Measurements from ENCODE around the gene CAMKMT. TPM values are rescaled to one million over a fixed set of nuclear protein-coding genes. Genes with fewer than 3 reads are reported as not detected.
A peak's percentile ranks its signal among the peaks of the same experiment; 100 is the strongest.

Gene CAMKMT
- total RNA-seq, 1 experiment from 2014 or later, result 2.7 TPM

GRCh38 chr2:44537264-44537663 lies 175.5 kb downstream of the CAMKMT start:
- intact Hi-C loops (cut with micrococcal nuclease), result no loop called here
- no peaks in the 10 kb centered on the region for H3F3A ChIP-seq (ENCODE audit: low read length, unreplicated experiment)
- H3K4me1 ChIP-seq (ENCODE audit: insufficient read depth, low read length), result no peaks in the 10 kb centered on the region
- no peaks in the 10 kb centered on the region for H3K36me3 ChIP-seq (ENCODE audit: low read depth, low read length)
- no peaks in the 10 kb centered on the region for H4K20me1 ChIP-seq (ENCODE audit: low read length)
- no peaks in the 10 kb centered on the region for H3K27me3 ChIP-seq (ENCODE audit: low read length)
- ChIA-PET POLR2A (ENCODE audit: unreplicated experiment) (no interaction called here), CTCF (no interaction called here)
- H2AFZ ChIP-seq (ENCODE audit: low read length), result no peak overlapping the region
- H3K9ac ChIP-seq (ENCODE audit: low read length), result no peak overlapping the region
- no peaks in the 10 kb centered on the region for H3K79me2 ChIP-seq (ENCODE audit: low read length)
- BruUV-seq (replicated peaks), result no TSS peak
- H3K4me3 ChIP-seq (ENCODE audit: low read length), result no peak overlapping the region
- no peaks in the 10 kb centered on the region for H3K9me3 ChIP-seq (ENCODE audit: low read length)
- H3K4me2 ChIP-seq (ENCODE audit: low read length), result no peak overlapping the region
- ATAC-seq (no peak), DNase-seq (no peak)
- H3K9me2 ChIP-seq (replicated peaks; ENCODE audit: low read length), result no peaks in the 10 kb centered on the region
- H3K27ac ChIP-seq (ENCODE audit: low read length), result no peak overlapping the region
- TF ChIP-seq EZH2phosphoT487 (IDR thresholded peaks at IDR 0.05; ENCODE audit: borderline replicate concordance, low read length) (no peak), CTCF (conservative IDR thresholded peaks at IDR 0.05; ENCODE audit: low read depth, low read length) (no peak), EZH2 (IDR thresholded peaks at IDR 0.05; ENCODE audit: low read length, unreplicated experiment) (no peak)

GRCh38 chr2:44542520-44542919 lies 180.8 kb downstream of the CAMKMT start:
- BruUV-seq (replicated peaks), result no TSS peak
- Histone ChIP-seq H3F3A (ENCODE audit: low read length, unreplicated experiment) (no peaks in the 10 kb centered on the region), H3K27me3 (ENCODE audit: low read length) (no peaks in the 10 kb centered on the region), H3K27ac (ENCODE audit: low read length) (no peak overlapping the region), H3K4me1 (ENCODE audit: insufficient read depth, low read length) (peaks cover 7% of the 10 kb centered on the region; the same call in 1 of the 2 replicates), H3K36me3 (ENCODE audit: low read depth, low read length) (no peaks in the 10 kb centered on the region), H3K9me3 (ENCODE audit: low read length) (no peaks in the 10 kb centered on the region), H3K79me2 (ENCODE audit: low read length) (no peaks in the 10 kb centered on the region), H4K20me1 (ENCODE audit: low read length) (no peaks in the 10 kb centered on the region), H3K9ac (ENCODE audit: low read length) (no peak overlapping the region), H3K4me2 (ENCODE audit: low read length) (no peak overlapping the region), H3K9me2 (replicated peaks; ENCODE audit: low read length) (no peaks in the 10 kb centered on the region), H3K4me3 (ENCODE audit: low read length) (no peak overlapping the region), H2AFZ (ENCODE audit: low read length) (no peak overlapping the region)
- ATAC-seq (no peak), DNase-seq (no peak)
- ChIA-PET POLR2A (ENCODE audit: unreplicated experiment) (no interaction called here), CTCF (no interaction called here)
- no peak for TF ChIP-seq CTCF (conservative IDR thresholded peaks at IDR 0.05; ENCODE audit: low read depth, low read length)
- TF ChIP-seq EZH2 (IDR thresholded peaks at IDR 0.05; ENCODE audit: low read length, unreplicated experiment), result no peak
- TF ChIP-seq EZH2phosphoT487 (IDR thresholded peaks at IDR 0.05; ENCODE audit: borderline replicate concordance, low read length), result no peak
- intact Hi-C loops (cut with micrococcal nuclease), result no loop called here

- DNase-seq (peak; percentile 39), ATAC-seq (peak; percentile 24)
- Histone ChIP-seq H3K4me3 (ENCODE audit: low read length) (no peak overlapping the region), H4K20me1 (ENCODE audit: low read length) (no peaks in the 10 kb centered on the region), H3F3A (ENCODE audit: low read length, unreplicated experiment) (no peaks in the 10 kb centered on the region), H3K4me2 (ENCODE audit: low read length) (no peak overlapping the region), H3K9me3 (ENCODE audit: low read length) (no peaks in the 10 kb centered on the region), H3K4me1 (ENCODE audit: insufficient read depth, low read length) (peaks cover 22% of the 10 kb centered on the region), H3K9ac (ENCODE audit: low read length) (no peak overlapping the region), H3K27ac (ENCODE audit: low read length) (no peak overlapping the region), H3K27me3 (ENCODE audit: low read length) (no peaks in the 10 kb centered on the region), H2AFZ (ENCODE audit: low read length) (no peak overlapping the region), H3K9me2 (replicated peaks; ENCODE audit: low read length) (no peaks in the 10 kb centered on the region), H3K79me2 (ENCODE audit: low read length) (no peaks in the 10 kb centered on the region), H3K36me3 (ENCODE audit: low read depth, low read length) (no peaks in the 10 kb centered on the region)
- intact Hi-C loops (cut with micrococcal nuclease), result no loop called here
- ChIA-PET CTCF (no interaction called here), POLR2A (ENCODE audit: unreplicated experiment) (no interaction called here)
- no TSS peak for BruUV-seq (replicated peaks)
- no peak for TF ChIP-seq EZH2phosphoT487 (IDR thresholded peaks at IDR 0.05; ENCODE audit: borderline replicate concordance, low read length)
- no peak for TF ChIP-seq CTCF (conservative IDR thresholded peaks at IDR 0.05; ENCODE audit: low read depth, low read length)
- no peak for TF ChIP-seq EZH2 (IDR thresholded peaks at IDR 0.05; ENCODE audit: low read length, unreplicated experiment)
These were observed 182.3 kb downstream of the CAMKMT start for GRCh38 chr2:44543773-44544725.

All from PC-3 (cell line).